ENCODE measurements around the gene SLC39A11.

Gene SLC39A11

GRCh38 chr17:72829883-72830282, 262.6 kb downstream of the SLC39A11 start:
- TF ChIP-seq REST (IDR thresholded peaks at IDR 0.05; ENCODE audit: low read depth) (no peak), TEAD4 (IDR thresholded peaks at IDR 0.05) (no peak), EP300 (IDR thresholded peaks at IDR 0.05; ENCODE audit: borderline replicate concordance) (no peak), RAD21 (IDR thresholded peaks at IDR 0.05; ENCODE audit: low read depth) (no peak), YY1 (IDR thresholded peaks at IDR 0.05; ENCODE audit: low read depth) (no peak), CEBPB (IDR thresholded peaks at IDR 0.05) (no peak), TAF1 (IDR thresholded peaks at IDR 0.05; ENCODE audit: low read depth) (no peak), USF1 (IDR thresholded peaks at IDR 0.05) (no peak), FOXM1 (IDR thresholded peaks at IDR 0.05; ENCODE audit: borderline replicate concordance, low read depth) (no peak), TCF12 (IDR thresholded peaks at IDR 0.05; ENCODE audit: low read depth) (no peak), EGR1 (IDR thresholded peaks at IDR 0.05) (no peak), ZBTB7A (IDR thresholded peaks at IDR 0.05; ENCODE audit: low read depth) (no peak)
- TF ChIP-seq, protein P1, sequence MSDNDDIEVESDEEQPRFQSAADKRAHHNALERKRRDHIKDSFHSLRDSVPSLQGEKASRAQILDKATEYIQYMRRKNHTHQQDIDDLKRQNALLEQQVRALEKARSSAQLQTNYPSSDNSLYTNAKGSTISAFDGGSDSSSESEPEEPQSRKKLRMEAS (IDR thresholded peaks at IDR 0.05) = no peak

- TF ChIP-seq NFIC (IDR thresholded peaks at IDR 0.05) = no peak
- TF ChIP-seq USF1 (IDR thresholded peaks at IDR 0.05) = no peak
- TF ChIP-seq REST (IDR thresholded peaks at IDR 0.05; ENCODE audit: low read depth) = no peak
- TF ChIP-seq TCF12 (IDR thresholded peaks at IDR 0.05; ENCODE audit: low read depth) = no peak
- no peak for TF ChIP-seq EP300 (IDR thresholded peaks at IDR 0.05; ENCODE audit: borderline replicate concordance)
- no peak for TF ChIP-seq YY1 (IDR thresholded peaks at IDR 0.05; ENCODE audit: low read depth)
- no peak for TF ChIP-seq CEBPB (IDR thresholded peaks at IDR 0.05)
- no peak for TF ChIP-seq CREB1 (IDR thresholded peaks at IDR 0.05; ENCODE audit: low read depth)
- TF ChIP-seq TEAD4 (IDR thresholded peaks at IDR 0.05) = no peak
- TF ChIP-seq, protein P1 (IDR thresholded peaks at IDR 0.05) = no peak
- no peak for TF ChIP-seq ZBTB7A (IDR thresholded peaks at IDR 0.05; ENCODE audit: low read depth)
- no peak for TF ChIP-seq RAD21 (IDR thresholded peaks at IDR 0.05; ENCODE audit: low read depth)
- TF ChIP-seq EGR1 (IDR thresholded peaks at IDR 0.05) = no peak
- TF ChIP-seq FOXM1 (IDR thresholded peaks at IDR 0.05; ENCODE audit: borderline replicate concordance, low read depth) = no peak
- TF ChIP-seq TAF1 (IDR thresholded peaks at IDR 0.05; ENCODE audit: low read depth) = no peak
Measured at GRCh38 chr17:72826602-72827001, 265.9 kb downstream of the SLC39A11 start.

- no peak for TF ChIP-seq ZBTB7A (IDR thresholded peaks at IDR 0.05; ENCODE audit: low read depth)
- TF ChIP-seq NFIC (IDR thresholded peaks at IDR 0.05) = no peak
- TF ChIP-seq TAF1 (IDR thresholded peaks at IDR 0.05; ENCODE audit: low read depth) = no peak
- TF ChIP-seq REST (IDR thresholded peaks at IDR 0.05; ENCODE audit: low read depth) = no peak
- no peak for TF ChIP-seq RAD21 (IDR thresholded peaks at IDR 0.05; ENCODE audit: low read depth)
- no peak for TF ChIP-seq TEAD4 (IDR thresholded peaks at IDR 0.05)
- TF ChIP-seq TCF12 (IDR thresholded peaks at IDR 0.05; ENCODE audit: low read depth) = no peak
- TF ChIP-seq USF1 (IDR thresholded peaks at IDR 0.05) = no peak
- TF ChIP-seq FOXM1 (IDR thresholded peaks at IDR 0.05; ENCODE audit: borderline replicate concordance, low read depth) = no peak
- no peak for TF ChIP-seq YY1 (IDR thresholded peaks at IDR 0.05; ENCODE audit: low read depth)
- TF ChIP-seq CEBPB (IDR thresholded peaks at IDR 0.05) = no peak
- no peak for TF ChIP-seq CREB1 (IDR thresholded peaks at IDR 0.05; ENCODE audit: low read depth)
- TF ChIP-seq EGR1 (IDR thresholded peaks at IDR 0.05) = no peak
- no peak for TF ChIP-seq EP300 (IDR thresholded peaks at IDR 0.05; ENCODE audit: borderline replicate concordance)
Measured at GRCh38 chr17:72825218-72825617, 267.3 kb downstream of the SLC39A11 start.
